ENCODE measurements around the gene CELSR1.

CELSR1 gene

GRCh38 chr22:46357711-46358520 is 179.5 kb downstream of the CELSR1 start:
- no peak for DNase-seq

DNA sequence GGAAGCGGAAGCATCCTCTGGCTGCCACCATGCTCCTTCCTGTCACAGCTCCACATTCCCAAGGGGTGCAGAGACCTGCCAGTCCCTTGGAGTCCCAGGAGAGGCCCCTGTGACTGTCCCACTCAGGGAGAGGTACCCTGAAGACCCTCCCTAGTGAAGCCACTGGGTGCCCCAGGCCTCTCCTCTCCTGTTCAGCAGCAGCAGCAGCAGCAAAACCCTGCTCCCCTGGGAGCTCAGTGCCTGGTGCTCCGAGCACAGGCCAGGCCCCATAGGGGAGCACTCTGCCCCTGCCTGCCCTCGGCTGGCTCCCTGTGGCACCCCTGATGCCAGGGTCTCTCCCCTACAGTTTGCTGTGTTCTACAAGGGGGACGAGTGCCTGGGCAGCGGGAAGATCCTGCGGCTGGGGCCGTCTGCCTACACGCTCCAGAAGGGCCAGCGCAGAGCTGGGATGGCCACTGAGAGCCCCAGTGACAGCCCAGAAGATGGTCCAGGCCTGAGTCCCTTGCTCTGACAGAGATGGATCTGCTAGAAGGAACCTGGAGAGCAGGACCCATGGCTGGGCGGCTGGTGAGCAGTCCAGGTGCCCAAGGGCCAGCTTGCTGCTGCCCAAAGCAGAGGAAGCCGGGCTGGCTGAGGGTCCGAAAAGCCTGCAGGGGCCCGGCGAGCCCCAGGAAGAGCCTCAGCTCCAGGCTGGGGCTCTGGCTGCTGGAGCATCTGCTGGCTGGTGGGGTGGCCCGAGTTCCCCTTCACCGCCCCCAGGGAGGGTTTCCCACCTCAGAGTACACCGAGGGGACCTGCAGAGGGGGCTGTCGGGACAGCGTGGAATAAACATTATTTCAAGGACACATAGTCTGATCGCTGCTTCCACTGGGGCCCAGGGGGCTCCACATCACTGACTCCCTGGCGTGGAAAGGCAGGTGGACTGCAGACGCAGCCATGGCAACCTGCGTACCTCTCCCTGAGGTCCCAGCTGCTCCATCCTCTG is 180.6 kb downstream of the CELSR1 start:
- no peak for DNase-seq

GRCh38 chr22:46355996-46356471 is 181.4 kb downstream of the CELSR1 start:
- no peak for DNase-seq

DNA sequence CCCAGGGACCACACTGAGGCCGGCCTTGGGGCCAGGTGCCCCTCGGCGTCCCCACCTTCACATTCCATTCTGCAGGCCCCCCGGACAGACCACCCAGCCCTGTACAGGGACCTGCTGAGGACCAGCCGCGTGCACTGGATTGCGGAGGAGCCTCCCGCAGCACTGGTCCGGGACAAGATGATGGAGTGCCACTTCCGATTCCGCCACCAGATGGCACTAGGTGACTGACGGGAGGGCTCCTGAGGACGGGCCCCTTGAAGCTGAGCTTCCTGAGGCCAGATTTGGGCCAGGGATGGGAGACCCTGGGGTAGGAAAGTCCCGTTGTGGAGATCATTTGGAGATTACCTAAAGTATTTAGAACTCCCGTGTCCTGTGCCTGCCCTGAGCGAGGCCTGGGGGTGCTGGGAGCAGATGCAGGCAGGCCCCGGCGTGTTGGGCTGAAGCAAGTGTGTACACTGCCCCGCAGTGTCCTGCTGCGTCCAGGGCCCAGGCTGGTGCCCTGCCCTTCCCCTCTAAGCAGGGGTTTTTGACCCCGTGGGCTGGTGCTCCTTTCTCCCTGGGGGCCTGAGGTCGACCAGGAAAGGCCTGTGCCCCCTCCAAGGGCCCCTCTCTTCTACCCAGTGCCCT is 181.9 kb downstream of the CELSR1 start:
- peak; percentile 65 for DNase-seq

DNA sequence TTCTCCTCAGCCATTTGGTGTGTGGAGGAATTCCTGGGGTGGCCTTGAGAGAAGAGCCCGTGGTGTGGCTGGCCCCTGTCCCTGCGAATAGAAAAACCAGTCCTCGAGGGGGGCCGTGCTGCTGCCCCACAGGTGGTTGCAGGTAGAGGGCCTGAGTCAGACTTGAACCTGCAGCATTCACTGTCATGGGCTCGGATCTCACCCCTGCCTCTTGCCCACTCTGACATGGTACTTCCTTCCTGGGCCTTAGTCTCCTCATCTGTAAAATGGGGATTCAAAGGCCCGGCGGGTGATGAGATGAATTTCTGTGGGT is 182.5 kb downstream of the CELSR1 start:
- DNase-seq, result no peak

DNA sequence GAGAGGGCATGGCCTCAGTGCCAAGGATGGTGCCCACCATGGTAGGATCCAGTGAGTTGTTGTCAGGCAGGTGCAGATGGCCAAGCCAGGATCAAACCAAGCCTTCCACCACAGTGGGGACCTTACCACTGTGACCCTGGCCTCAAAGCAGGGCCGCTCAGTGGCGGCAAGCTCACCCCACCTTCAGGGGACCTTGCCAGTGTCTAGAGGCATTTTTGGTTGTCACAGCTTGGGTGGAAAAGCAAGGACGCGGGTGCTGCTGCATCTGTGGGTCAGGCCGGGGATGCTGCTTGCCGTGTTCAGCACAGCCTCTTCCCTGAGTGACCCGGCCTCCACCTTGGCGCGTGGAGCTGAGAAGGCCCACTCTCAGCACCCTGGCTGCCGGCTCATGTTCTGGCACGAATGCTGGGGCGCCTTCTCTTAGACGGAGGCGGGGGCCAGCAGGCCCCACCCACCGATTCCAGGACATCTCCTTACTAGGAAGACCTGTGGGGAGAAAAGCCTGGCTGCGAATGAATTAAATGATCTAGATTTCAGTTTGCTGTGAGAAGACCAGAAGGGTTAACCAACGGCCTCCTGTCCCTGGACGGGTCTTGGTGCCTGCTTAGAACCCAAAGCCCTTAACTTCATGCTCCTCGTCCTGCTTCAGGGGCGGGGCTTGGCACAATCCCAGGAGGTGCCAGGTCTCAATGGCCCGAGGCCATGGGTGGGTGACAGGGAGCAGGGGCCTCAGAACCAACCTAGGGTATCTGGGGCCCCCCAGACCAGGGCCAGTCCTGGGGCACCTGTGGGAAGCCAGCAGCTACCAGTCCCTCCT is 183.0 kb downstream of the CELSR1 start:
- no peak for DNase-seq

- no peak for DNase-seq
These were observed 183.8 kb downstream of the CELSR1 start for GRCh38 chr22:46353483-46354105.

DNA sequence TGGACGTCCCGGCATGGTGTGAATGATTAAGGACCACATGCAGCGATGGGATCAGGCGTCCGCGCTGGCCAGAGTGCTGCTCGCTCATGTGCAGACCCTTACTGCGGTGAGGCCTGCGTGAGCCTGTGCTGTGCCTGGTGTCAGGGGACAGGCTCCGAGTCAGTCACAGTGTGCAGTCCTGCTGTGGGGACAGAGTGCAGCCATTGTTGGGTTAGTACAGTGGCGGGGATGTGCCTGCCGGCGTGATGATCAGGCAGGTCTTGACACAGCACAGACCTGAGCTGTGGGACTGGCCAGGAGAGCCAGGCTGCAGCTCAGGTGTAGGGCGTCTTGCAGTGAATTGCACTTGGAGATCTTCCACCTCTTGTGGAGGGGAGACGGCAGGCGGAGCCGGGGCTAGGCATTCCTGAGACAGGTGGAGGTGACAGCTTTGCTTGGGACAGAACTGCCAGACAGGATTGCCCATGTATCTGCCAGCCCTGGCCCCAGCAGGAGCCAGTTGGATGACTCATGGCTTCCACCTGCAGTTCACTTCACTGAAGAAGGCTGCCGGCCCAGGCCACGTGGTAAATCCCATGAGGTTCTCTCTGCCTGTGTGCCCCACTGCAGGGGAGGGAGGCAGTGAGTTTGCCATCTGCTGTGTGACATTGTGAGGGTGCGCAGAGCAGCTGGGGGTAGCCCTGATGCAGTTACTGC is 184.6 kb downstream of the CELSR1 start:
- no peak for DNase-seq

GRCh38 chr22:46352276-46352675 is 185.1 kb downstream of the CELSR1 start:
- DNase-seq, result no peak

DNA sequence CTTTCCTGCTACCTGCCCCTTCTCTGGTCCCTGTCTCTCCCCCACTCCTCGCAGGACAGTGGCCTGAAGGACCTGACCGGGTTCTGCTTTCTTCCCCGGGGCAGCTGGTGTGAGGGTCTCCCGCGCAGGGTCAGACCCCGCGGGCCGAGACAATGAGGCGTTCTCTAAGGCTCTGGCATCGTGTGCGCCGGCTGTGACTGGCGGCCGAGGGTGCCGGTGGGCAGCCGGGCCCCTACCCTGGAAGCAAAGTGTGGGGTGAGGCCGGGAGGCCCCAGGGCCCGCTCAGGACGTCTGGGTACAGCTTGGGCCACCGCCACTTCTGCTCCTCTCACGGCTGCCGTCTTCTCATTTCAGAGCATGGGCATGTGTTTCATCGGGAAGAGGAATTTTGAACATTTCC is 185.7 kb downstream of the CELSR1 start:
- DNase-seq, result no peak

DNA sequence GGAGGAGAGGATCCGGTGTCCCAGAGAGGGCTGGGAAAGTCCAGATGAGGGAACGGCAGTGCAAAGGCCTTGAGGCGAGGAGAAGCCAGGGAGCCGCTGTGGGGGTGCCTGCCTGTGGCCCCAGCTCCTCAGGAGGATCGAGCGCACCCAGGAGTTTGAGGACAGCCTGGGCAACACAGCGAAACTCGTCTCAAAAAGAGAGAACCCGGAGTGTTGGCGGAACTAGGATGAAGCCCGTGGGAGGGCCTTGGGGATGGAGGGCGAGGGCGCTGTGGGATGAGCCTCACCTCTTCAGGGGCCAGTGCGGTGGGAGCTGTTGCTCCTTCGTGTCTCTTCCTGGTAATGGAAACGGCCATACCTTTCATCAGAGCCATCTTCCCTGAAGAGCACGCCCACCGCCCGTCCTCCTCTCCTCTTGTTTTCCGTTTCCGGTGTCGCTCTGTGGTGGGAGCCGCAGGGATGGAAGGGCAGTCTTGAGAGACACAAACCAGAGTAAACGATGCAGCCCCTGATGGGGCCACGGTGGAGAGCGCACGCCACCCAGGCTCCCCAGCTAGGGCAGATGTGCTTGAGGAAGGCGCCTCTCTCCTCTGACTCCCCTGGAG is 186.2 kb downstream of the CELSR1 start:
- DNase-seq, result no peak

- DNase-seq, result no peak
These were observed 186.8 kb downstream of the CELSR1 start for GRCh38 chr22:46350646-46351045.

- DNase-seq, result no peak
These were observed 187.3 kb downstream of the CELSR1 start for GRCh38 chr22:46350121-46350520.

GRCh38 chr22:46349681-46350080 is 187.7 kb downstream of the CELSR1 start:
- no peak for DNase-seq

- DNase-seq, result no peak
These were observed 188.2 kb downstream of the CELSR1 start for GRCh38 chr22:46349238-46349637.

DNA sequence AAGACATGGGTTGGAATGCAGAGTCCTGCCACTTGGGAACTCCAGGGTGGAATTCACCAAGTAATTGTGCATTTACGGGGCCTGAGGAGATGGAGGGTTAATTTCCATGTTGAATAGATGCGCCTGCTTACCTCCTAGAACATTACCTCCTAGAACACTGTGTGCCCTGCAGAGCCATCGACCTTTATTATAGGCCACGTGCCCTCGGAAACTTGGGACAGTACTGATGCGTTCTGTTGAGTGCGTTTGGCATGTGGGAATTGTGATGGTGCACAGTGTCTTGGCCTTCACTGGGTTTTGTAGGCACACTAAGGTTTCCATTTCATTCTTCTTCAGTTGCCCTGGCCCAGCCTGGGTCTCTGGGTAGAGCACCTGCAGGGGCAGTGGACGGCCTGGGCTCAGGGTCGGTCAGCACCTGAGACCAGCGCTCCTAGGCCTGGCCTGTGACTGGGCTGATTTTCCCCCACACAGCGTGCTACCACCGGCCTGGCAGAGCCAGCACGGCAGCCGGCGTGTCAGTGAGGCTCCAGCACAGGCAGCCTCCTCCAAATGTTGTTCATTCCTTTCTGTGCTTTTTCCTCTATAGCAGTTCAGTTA is 189.2 kb downstream of the CELSR1 start:
- no peak for DNase-seq

DNA sequence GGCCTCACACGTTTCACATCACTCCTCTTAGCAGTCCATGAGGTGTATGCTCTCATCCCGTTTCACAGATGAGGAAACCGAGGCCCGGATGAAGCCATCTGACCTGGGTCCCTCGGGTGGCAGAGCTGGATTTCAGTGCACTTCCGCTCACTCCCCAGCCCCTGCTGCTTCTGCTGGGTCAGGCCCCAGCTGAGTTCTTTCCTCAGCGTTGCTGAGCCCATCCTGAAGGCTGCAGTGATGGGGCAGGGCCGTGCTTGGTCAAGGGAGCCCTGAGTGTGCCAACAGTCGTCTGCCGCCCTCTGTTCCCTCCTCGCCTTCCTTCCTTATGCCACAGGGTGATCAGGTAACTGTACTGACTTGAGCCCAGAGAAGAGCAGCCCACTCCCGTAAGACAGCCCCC is 189.8 kb downstream of the CELSR1 start:
- no peak for DNase-seq

DNA sequence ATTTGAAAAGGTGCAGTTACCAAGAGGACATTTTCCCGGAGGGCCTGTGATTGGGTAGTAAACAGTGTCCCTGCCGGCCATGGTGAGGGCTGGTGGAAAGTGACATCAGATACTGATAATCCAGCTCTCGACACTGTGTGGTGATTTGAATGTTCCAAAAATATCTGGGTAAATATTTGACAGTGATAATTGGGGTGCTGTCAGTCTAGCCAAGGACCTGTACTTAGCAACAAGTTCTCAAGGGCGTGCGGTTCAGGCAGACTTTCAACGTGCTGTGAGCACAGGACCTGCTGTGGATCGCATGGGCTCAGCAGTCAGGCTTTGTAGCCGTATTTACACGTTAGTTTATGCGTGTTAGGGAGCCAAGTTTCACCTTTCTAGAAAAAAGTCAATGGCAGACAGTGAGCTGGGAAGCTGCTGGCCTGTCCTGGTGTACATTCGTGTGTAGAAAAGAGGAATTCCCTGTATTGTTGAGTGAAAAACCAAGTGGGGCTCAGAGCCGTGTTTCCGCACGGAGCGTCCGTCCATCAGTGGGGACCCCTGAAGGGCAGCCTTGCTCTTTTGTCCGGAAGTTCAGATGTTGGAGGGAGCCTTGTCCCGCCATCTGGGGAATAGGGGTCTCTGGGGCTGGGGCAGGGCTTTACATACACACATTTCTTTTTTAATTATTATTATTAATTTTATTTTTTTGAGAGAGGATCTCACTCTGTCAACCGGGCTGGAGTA is 190.6 kb downstream of the CELSR1 start:
- no peak for DNase-seq

DNA sequence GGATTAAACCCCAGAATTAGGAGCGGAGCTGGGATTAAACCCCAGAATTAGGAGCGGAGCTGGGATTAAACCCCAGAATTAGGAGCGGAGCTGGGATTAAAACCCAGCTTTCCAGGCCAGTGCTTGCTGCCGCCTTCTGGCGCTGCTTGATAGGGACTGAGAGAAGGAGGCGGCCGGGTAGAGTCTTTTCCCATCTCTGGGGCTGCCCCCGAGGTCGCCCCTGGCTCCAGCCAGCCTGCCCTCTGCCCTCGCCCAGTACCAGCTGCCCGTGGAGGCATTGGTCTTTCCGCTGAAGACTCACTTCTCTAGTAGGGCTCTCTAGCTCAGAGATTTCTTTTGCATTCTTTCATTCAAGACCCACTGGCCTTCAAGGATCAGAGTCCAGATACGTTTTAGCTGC is 196.7 kb downstream of the CELSR1 start:
- DNase-seq, result no peak

DNA sequence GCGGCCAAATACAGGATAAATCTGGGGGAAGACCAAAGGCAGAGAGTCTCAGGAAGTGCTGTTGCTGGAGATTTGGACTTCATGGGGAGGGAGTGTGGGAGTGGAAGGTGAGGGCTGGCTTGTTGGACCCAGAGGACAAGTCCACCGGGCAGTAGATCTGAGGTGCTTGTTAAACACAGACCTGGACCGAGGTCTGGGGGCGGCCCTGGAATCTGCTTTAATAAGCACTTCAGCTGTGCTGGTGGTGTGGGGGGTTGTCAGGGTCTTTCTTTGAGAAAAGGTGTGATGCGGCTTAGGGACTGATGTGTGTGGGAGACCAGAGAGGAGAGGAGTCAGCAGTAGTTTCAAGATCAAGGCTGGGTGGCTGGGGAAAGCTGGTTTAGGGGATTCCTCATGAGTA is 197.5 kb downstream of the CELSR1 start:
- DNase-seq, result no peak

All from OCI-M1 (cell line).